ENCODE data around the gene DENND4B. TPM values are rescaled to one million over a fixed set of nuclear protein-coding genes. Genes with fewer than 3 reads are reported as not detected.

DENND4B gene
- total RNA-seq, 1 donor from 2014 or later, result 128 TPM

DNA sequence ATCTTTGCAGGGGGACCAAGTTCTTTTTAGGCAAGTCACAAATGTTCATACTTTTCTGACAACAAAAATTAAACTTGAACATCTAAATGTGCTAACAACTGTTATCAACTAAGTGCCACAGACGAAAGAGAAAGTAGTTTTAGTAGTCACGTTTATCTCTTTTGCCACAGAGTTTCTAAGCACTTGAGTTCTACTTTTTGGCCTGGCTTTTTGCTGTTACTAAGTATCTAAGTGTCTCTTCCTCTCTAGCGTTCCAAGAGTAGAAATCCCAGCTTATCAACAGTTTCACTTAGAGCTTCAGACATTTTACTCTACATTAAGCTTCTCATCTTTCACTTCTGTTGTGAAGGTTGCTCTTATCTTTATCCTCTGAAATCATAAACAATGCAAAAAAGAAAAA, 58.0 kb downstream of the DENND4B start:
- no peaks in the 10 kb centered on the region for H3K9me3 Mint-ChIP-seq
- DNase-seq, result no peak
- no peaks in the 10 kb centered on the region for H3K27me3 Mint-ChIP-seq
- peaks cover 21% of the 10 kb centered on the region for H3K4me1 Mint-ChIP-seq
- H3K27ac Mint-ChIP-seq, result peak overlapping the region; percentile 45
- intact Hi-C loops (cut with micrococcal nuclease), result loop anchor here (5.0 kb wide), 1 partner anchor 34 kb away; the partner anchor contains the start of gene GATAD2B
- peak overlapping the region; percentile 24 for H3K4me3 Mint-ChIP-seq
- peaks cover 26% of the 10 kb centered on the region for H3K36me3 Mint-ChIP-seq (ENCODE audit: low read depth)

DNA sequence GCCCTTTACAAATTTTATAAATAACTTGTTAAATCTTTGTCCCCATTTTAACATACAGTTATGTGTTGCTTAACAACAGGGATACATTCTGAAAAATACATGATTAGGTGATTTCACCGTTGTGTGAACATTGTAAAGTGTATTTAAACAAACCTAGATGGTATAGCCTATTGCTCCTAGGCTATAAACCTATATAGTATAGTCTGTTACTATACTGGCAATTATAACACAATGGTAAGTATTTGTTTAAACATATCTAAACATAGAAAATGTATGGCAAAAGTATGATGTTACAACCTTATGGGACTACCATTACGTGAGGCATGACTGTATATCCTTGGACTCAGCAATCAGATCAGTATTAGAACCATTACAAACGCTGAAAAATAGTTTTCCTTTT, 60.4 kb downstream of the DENND4B start:
- Mint-ChIP-seq H3K27ac (no peak overlapping the region), H3K27me3 (no peaks in the 10 kb centered on the region), H3K4me1 (peaks cover 21% of the 10 kb centered on the region), H3K36me3 (ENCODE audit: low read depth) (peaks cover 20% of the 10 kb centered on the region), H3K9me3 (no peaks in the 10 kb centered on the region), H3K4me3 (no peak overlapping the region)
- intact Hi-C loops (cut with micrococcal nuclease), result loop anchor here (5.0 kb wide), 1 partner anchor 36 kb away; the partner anchor contains the start of gene GATAD2B
- no peak for DNase-seq

DNA sequence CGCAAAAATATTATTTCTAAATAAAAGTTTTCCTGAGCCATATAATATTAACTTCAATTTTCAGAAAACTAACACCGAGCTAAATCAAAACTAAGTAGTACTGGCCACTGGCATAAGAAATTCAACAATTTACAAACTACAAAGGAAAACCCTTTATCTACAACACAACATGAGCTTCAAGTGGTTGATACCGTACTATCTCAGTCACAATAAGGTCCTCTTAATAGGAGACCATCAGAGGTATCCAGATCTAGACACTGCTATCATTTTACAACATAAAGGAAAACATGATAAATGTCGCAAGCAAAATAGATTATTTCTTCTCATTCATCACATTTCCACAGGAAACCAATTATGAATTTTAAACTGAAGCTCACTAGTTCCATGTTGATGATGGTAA, 63.3 kb downstream of the DENND4B start:
- H3K4me3 Mint-ChIP-seq, result no peak overlapping the region
- H3K27ac Mint-ChIP-seq, result no peak overlapping the region
- no peak for DNase-seq
- no peaks in the 10 kb centered on the region for H3K27me3 Mint-ChIP-seq
- no peaks in the 10 kb centered on the region for H3K9me3 Mint-ChIP-seq
- intact Hi-C loops (cut with micrococcal nuclease), result loop anchor here (5.0 kb wide), 1 partner anchor 36 kb away; no protein-coding TSS in a partner anchor
- H3K36me3 Mint-ChIP-seq (ENCODE audit: low read depth), result peaks cover 6% of the 10 kb centered on the region
- peaks cover 9% of the 10 kb centered on the region for H3K4me1 Mint-ChIP-seq

DNA sequence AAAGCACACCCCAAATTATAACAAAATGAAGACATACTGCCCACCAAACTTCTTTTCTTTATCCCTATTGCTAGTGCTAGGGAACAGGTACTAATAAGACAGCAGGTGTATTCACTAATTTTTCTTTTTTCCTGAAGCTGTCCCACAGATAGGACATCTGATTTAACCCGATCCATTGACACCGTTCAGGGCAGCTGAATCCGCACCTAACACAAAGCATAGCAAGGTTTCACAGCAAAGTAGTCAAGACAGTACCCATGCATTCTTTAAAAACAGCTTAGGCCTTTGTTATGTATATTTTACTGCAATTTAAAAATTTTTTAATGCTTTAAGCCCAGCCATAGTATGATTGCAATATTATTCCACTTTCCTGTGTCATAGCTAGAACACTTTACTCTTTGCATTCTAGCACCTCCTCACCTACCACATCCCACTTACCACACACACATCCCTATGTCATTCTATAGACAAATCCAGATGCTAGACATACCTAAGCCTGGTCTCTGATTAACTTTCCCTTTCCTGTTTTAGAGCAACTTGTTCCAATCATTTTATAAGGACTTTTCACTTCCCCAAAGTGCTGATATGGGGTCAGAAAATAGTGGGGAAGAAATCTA, 64.1 kb downstream of the DENND4B start:
- no peaks in the 10 kb centered on the region for H3K9me3 Mint-ChIP-seq
- H3K27me3 Mint-ChIP-seq, result no peaks in the 10 kb centered on the region
- H3K4me3 Mint-ChIP-seq, result no peak overlapping the region
- H3K27ac Mint-ChIP-seq, result no peak overlapping the region
- peaks cover 4% of the 10 kb centered on the region for H3K4me1 Mint-ChIP-seq
- H3K36me3 Mint-ChIP-seq (ENCODE audit: low read depth), result peaks cover 6% of the 10 kb centered on the region
- no peak for DNase-seq
- intact Hi-C loops (cut with micrococcal nuclease), result loop anchor here (5.0 kb wide), 1 partner anchor 35 kb away; no protein-coding TSS in a partner anchor

DNA sequence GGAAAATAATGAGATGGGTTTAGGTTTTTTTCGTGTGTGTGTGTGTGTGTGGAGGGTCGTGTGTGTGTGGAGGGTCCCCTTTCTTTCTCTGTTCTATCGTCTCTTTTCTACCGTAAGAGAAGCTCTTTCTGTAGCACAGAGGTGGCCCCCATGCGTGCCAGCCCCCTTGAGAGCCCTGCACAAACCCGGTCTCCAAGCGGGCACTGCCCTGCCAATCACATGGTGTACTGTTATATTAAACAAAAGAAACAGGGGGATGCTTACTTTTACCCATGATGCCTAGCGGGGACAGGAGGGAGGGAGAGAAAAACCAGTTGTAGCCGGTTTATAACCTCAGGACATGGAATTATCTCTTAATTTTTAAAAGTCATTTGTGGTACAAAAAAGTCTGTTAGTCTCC, 64.8 kb downstream of the DENND4B start:
- Mint-ChIP-seq H3K4me3 (no peak overlapping the region), H3K9me3 (no peaks in the 10 kb centered on the region), H3K36me3 (ENCODE audit: low read depth) (peaks cover 3% of the 10 kb centered on the region), H3K27ac (no peak overlapping the region), H3K4me1 (peaks cover 2% of the 10 kb centered on the region), H3K27me3 (no peaks in the 10 kb centered on the region)
- no peak for DNase-seq
- intact Hi-C loops (cut with micrococcal nuclease), result loop anchor here (5.0 kb wide), 1 partner anchor 34 kb away; no protein-coding TSS in a partner anchor

DNA sequence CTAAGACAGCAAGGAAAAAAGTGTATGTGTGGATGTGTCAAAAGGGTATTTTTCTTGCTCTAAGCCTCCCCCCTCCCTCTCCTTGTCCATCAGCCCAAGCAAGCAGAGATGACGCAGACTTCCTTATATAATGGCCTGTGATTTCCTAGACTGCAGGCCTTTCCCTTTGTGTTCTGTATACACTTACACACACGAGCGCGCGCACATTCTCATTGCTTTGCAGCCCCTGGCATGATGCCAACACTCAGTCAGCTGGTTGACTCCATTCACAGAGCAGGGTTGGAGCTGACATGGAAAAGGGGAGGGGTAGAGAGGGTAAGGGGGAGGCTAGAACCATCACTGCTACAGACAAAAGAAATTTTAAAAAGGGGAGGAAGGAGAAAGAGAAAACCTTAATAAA, 65.6 kb downstream of the DENND4B start:
- intact Hi-C loops (cut with micrococcal nuclease), result loop anchor here (5.0 kb wide), 1 partner anchor 34 kb away; no protein-coding TSS in a partner anchor
- H3K4me3 Mint-ChIP-seq, result no peak overlapping the region
- H3K27ac Mint-ChIP-seq, result no peak overlapping the region
- H3K36me3 Mint-ChIP-seq (ENCODE audit: low read depth), result peaks cover 7% of the 10 kb centered on the region
- H3K4me1 Mint-ChIP-seq, result peaks cover 1% of the 10 kb centered on the region
- H3K9me3 Mint-ChIP-seq, result no peaks in the 10 kb centered on the region
- DNase-seq, result no peak
- H3K27me3 Mint-ChIP-seq, result no peaks in the 10 kb centered on the region

DNA sequence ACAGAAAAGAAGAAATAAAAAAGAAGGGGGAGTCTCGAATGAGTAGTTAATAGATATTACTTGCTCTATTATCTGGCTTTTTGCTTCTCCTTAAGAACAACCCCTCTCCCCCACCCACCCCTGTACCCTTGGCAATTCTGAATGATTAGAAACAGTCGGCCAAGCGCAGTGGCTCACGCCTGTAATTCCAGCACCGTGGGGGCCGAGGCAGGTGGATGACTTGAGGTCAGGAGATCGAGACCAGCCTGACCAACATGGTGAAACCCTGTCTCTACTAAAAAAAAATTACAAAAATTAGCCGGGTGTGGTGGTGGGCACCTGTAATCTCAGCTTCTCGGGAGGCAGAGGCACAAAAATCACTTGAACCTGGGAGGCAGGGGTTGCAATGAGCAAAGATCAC, 66.5 kb downstream of the DENND4B start:
- Mint-ChIP-seq H3K27me3 (no peaks in the 10 kb centered on the region), H3K4me1 (peaks cover 1% of the 10 kb centered on the region), H3K27ac (no peak overlapping the region), H3K4me3 (no peak overlapping the region), H3K9me3 (no peaks in the 10 kb centered on the region), H3K36me3 (ENCODE audit: low read depth) (peaks cover 9% of the 10 kb centered on the region)
- intact Hi-C loops (cut with micrococcal nuclease), result loop anchor here (5.0 kb wide), 1 partner anchor 33 kb away; no protein-coding TSS in a partner anchor
- DNase-seq, result no peak

Other genes starting within 250 kb of the DENND4B start
- gene INTS3, start 218.7 kb downstream of the DENND4B start, total RNA-seq, result 63.1 and 64.8 TPM in 2 replicates
- 10.0 and 10.3 TPM in 2 replicates for gene SLC27A3, start 171.3 kb downstream of the DENND4B start, total RNA-seq
- 68.8 and 69.0 TPM in 2 replicates for gene GATAD2B, start 23.7 kb downstream of the DENND4B start, total RNA-seq
- 72.4 and 76.8 TPM in 2 replicates for gene CRTC2, start 11.9 kb upstream of the DENND4B start, total RNA-seq
- gene SLC39A1, start 16.8 kb upstream of the DENND4B start, total RNA-seq, result 71.6 and 78.2 TPM in 2 replicates
- 8.3 and 9.7 TPM in 2 replicates for gene CREB3L4, start 21.2 kb upstream of the DENND4B start, total RNA-seq
- gene JTB, start 31.0 kb upstream of the DENND4B start, total RNA-seq, result 195 and 200 TPM in 2 replicates
- gene RAB13, start 39.6 kb upstream of the DENND4B start, total RNA-seq, result 6.5 and 6.7 TPM in 2 replicates
- 1,207 and 1,242 TPM in 2 replicates for gene RPS27, start 44.0 kb upstream of the DENND4B start, total RNA-seq
- gene NUP210L, start 208.4 kb upstream of the DENND4B start, total RNA-seq, result 0.02 TPM in 1 of 2 replicates, not detected in the other
- 633 and 635 TPM in 2 replicates for gene TPM3, start 245.4 kb upstream of the DENND4B start, total RNA-seq